Measurements from ENCODE around the gene KRTAP5-10. TPM values are rescaled to one million over a fixed set of nuclear protein-coding genes. Genes with fewer than 3 reads are reported as not detected.

Gene KRTAP5-10
- total and polyA plus RNA-seq, 7 experiments from 2014 or later: not detected

DNA sequence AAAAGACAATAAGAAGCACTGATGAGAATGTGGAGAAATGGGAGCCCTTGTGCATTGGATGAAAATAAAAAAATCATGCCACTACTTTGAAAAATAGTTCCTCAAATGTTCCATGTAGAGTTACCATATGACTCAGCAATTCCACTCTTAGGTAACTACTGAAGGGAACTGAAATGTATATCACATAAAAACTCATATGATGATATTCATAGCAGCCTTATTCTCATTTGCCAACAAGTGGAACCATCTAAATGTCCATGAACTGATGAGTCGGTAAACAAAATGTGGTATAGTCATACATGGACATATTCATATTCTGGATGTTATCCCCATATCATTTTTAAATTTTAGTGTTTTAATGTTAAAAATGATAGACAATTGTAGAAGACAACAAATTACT lies 13.7 kb upstream of the KRTAP5-10 start:
- Mint-ChIP-seq H3K27ac (no peak overlapping the region), H3K4me3 (no peak overlapping the region), H3K4me1 (no peaks in the 10 kb centered on the region), H3K36me3 (no peaks in the 10 kb centered on the region), H3K27me3 (peaks cover 10 to 29% (median 25%) of the 10 kb centered on the region in 5 donors), H3K9me3 (peaks cover 0 to 5% (median 0%) of the 10 kb centered on the region in 11 donors)
- Histone ChIP-seq H3K4me1 (ENCODE audit: control insufficient read depth in 2 of 2, insufficient read depth in 2 of 2, low read length in 2 of 2) (no peaks in the 10 kb centered on the region), H3K27me3 (ENCODE audit: control insufficient read depth in 2 of 2, insufficient read depth in 2 of 2, low read length in 2 of 2) (no peaks in the 10 kb centered on the region), H3K9me3 (ENCODE audit: control insufficient read depth in 2 of 3, low read length in 3 of 3) (no peaks in the 10 kb centered on the region), H3K36me3 (ENCODE audit: control insufficient read depth in 2 of 3, insufficient read depth in 3 of 3, low read length in 3 of 3) (no peaks in the 10 kb centered on the region), H3K4me3 (ENCODE audit: low read length) (no peak overlapping the region), H3K27ac (ENCODE audit: low read depth, low read length) (no peak overlapping the region)
- ChIA-PET POLR2A (no interaction called here), CTCF (no interaction called here)
- intact Hi-C loops (cut with micrococcal nuclease): no loop called here
- ATAC-seq (no peak), DNase-seq (no peak)

- H3K27me3 ChIP-seq (ENCODE audit: control insufficient read depth in 2 of 2, insufficient read depth in 2 of 2, low read length in 2 of 2): no peaks in the 10 kb centered on the region
- ATAC-seq: no peak
- no peaks in the 10 kb centered on the region for H3K9me3 ChIP-seq (ENCODE audit: control insufficient read depth in 2 of 3, low read length in 3 of 3)
- Mint-ChIP-seq H3K4me1 (no peaks in the 10 kb centered on the region), H3K27me3 (peaks cover 12 to 22% (median 15%) of the 10 kb centered on the region in 5 donors), H3K4me3 (no peak overlapping the region), H3K36me3 (no peaks in the 10 kb centered on the region), H3K9me3 (peaks cover 0 to 2% (median 0%) of the 10 kb centered on the region in 11 donors), H3K27ac (no peak overlapping the region)
- intact Hi-C loops (cut with micrococcal nuclease): no loop called here
- H3K36me3 ChIP-seq (ENCODE audit: control insufficient read depth in 2 of 3, insufficient read depth in 3 of 3, low read length in 3 of 3): no peaks in the 10 kb centered on the region
- H3K4me1 ChIP-seq (ENCODE audit: control insufficient read depth in 2 of 2, insufficient read depth in 2 of 2, low read length in 2 of 2): no peaks in the 10 kb centered on the region
- POLR2A ChIA-PET: no interaction called here
- CTCF ChIA-PET: no interaction called here
- no peak overlapping the region for H3K4me3 ChIP-seq (ENCODE audit: low read length)
- DNase-seq: no peak
- no peak overlapping the region for H3K27ac ChIP-seq (ENCODE audit: low read depth, low read length)
Observed at GRCh38 chr11:71554996-71555395, 10.4 kb upstream of the KRTAP5-10 start.

DNA sequence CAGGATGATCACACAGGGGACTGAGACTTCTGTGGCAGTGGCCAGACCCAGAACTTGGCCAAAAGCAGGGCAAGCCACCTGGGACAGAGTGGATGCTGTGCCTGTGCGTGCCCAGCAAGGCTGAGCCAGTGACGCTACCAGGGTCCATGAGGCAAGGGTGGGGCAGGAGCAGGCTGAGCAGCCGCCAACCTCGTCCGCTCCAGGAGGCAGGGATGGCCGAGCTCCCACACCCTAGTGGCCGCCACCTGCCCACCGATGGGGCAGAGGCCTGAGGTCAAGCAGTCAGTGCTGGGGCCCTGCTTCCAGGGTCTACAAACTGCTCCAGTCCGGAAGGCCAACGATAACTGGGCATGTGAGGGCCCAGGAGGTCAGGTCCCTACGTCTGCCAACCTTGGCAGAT lies 9.9 kb upstream of the KRTAP5-10 start:
- Histone ChIP-seq H3K36me3 (ENCODE audit: control insufficient read depth in 2 of 3, insufficient read depth in 3 of 3, low read length in 3 of 3) (no peaks in the 10 kb centered on the region), H3K27ac (ENCODE audit: low read depth, low read length) (no peak overlapping the region), H3K4me3 (ENCODE audit: low read length) (no peak overlapping the region), H3K4me1 (ENCODE audit: control insufficient read depth in 2 of 2, insufficient read depth in 2 of 2, low read length in 2 of 2) (no peaks in the 10 kb centered on the region), H3K9me3 (ENCODE audit: control insufficient read depth in 2 of 3, low read length in 3 of 3) (no peaks in the 10 kb centered on the region), H3K27me3 (ENCODE audit: control insufficient read depth in 2 of 2, insufficient read depth in 2 of 2, low read length in 2 of 2) (no peaks in the 10 kb centered on the region)
- ChIA-PET CTCF (no interaction called here), POLR2A (no interaction called here)
- DNase-seq (no peak), ATAC-seq (no peak)
- no peak overlapping the region for H3K4me3 Mint-ChIP-seq
- H3K36me3 Mint-ChIP-seq: no peaks in the 10 kb centered on the region
- H3K4me1 Mint-ChIP-seq: no peaks in the 10 kb centered on the region
- peaks cover 0 to 2% (median 0%) of the 10 kb centered on the region in 11 donors for H3K9me3 Mint-ChIP-seq
- no peak overlapping the region for H3K27ac Mint-ChIP-seq
- intact Hi-C loops (cut with micrococcal nuclease): no loop called here
- peaks cover 8 to 19% (median 15%) of the 10 kb centered on the region in 5 donors for H3K27me3 Mint-ChIP-seq

- Mint-ChIP-seq H3K4me1 (no peaks in the 10 kb centered on the region), H3K27ac (no peak overlapping the region), H3K9me3 (peaks cover 0 to 2% (median 0%) of the 10 kb centered on the region in 11 donors), H3K27me3 (peaks cover 10 to 19% (median 18%) of the 10 kb centered on the region in 5 donors), H3K4me3 (no peak overlapping the region), H3K36me3 (no peaks in the 10 kb centered on the region)
- no peaks in the 10 kb centered on the region for H3K9me3 ChIP-seq (ENCODE audit: control insufficient read depth in 2 of 3, low read length in 3 of 3)
- H3K27ac ChIP-seq (ENCODE audit: low read depth, low read length): no peak overlapping the region
- no peaks in the 10 kb centered on the region for H3K4me1 ChIP-seq (ENCODE audit: control insufficient read depth in 2 of 2, insufficient read depth in 2 of 2, low read length in 2 of 2)
- no peak for DNase-seq
- no peak overlapping the region for H3K4me3 ChIP-seq (ENCODE audit: low read length)
- no peaks in the 10 kb centered on the region for H3K36me3 ChIP-seq (ENCODE audit: control insufficient read depth in 2 of 3, insufficient read depth in 3 of 3, low read length in 3 of 3)
- ATAC-seq: no peak
- intact Hi-C loops (cut with micrococcal nuclease): no loop called here
- CTCF ChIA-PET: no interaction called here
- no peaks in the 10 kb centered on the region for H3K27me3 ChIP-seq (ENCODE audit: control insufficient read depth in 2 of 2, insufficient read depth in 2 of 2, low read length in 2 of 2)
- POLR2A ChIA-PET: no interaction called here
Observed at GRCh38 chr11:71556018-71556417, 9.3 kb upstream of the KRTAP5-10 start.

DNA sequence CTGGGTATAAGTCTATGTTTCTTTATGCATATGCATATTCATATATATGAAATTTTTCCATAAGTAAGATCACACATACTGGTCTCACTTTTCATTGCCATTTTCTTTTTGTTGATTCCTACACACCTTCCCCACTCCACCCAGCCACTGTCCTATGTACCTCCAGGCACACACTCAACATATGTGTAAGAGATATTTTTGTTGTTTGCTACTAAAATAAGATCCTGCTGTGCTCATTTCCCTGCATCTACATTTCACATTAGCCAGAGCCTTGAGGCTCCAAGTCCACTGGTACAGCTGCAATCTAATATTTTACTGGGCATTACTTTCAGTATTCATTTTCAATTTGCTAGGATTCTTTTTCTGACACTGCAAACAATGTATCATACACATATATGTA lies 8.1 kb upstream of the KRTAP5-10 start:
- H3K27me3 Mint-ChIP-seq: peaks cover 17 to 27% (median 21%) of the 10 kb centered on the region in 5 donors
- intact Hi-C loops (cut with micrococcal nuclease): no loop called here

GRCh38 chr11:71558996-71559395 lies 6.4 kb upstream of the KRTAP5-10 start:
- ATAC-seq: no peak
- H3K27ac ChIP-seq (ENCODE audit: low read depth, low read length): no peak overlapping the region
- no peaks in the 10 kb centered on the region for H3K36me3 ChIP-seq (ENCODE audit: control insufficient read depth in 2 of 3, insufficient read depth in 3 of 3, low read length in 3 of 3)
- Mint-ChIP-seq H3K36me3 (no peaks in the 10 kb centered on the region), H3K4me3 (no peak overlapping the region), H3K9me3 (peaks cover 0 to 7% (median 0%) of the 10 kb centered on the region in 11 donors), H3K27me3 (peaks cover 29 to 41% (median 33%) of the 10 kb centered on the region in 5 donors), H3K4me1 (peaks cover 0 to 2% (median 0%) of the 10 kb centered on the region in 7 donors), H3K27ac (no peak overlapping the region)
- no peak for DNase-seq
- no peaks in the 10 kb centered on the region for H3K27me3 ChIP-seq (ENCODE audit: control insufficient read depth in 2 of 2, insufficient read depth in 2 of 2, low read length in 2 of 2)
- CTCF ChIA-PET: no interaction called here
- intact Hi-C loops (cut with micrococcal nuclease): no loop called here
- H3K9me3 ChIP-seq (ENCODE audit: control insufficient read depth in 2 of 3, low read length in 3 of 3): no peaks in the 10 kb centered on the region
- no peak overlapping the region for H3K4me3 ChIP-seq (ENCODE audit: low read length)
- POLR2A ChIA-PET: no interaction called here
- H3K4me1 ChIP-seq (ENCODE audit: control insufficient read depth in 2 of 2, insufficient read depth in 2 of 2, low read length in 2 of 2): no peaks in the 10 kb centered on the region

More for the DNA sequence above, 8.1 kb upstream of the KRTAP5-10 start:
- H3K9me3 ChIP-seq (ENCODE audit: control insufficient read depth in 2 of 3, low read length in 3 of 3): no peaks in the 10 kb centered on the region
- H3K4me3 Mint-ChIP-seq: no peak overlapping the region
- no peaks in the 10 kb centered on the region for H3K4me1 ChIP-seq (ENCODE audit: control insufficient read depth in 2 of 2, insufficient read depth in 2 of 2, low read length in 2 of 2)
- H3K4me1 Mint-ChIP-seq: no peaks in the 10 kb centered on the region
- H3K9me3 Mint-ChIP-seq: peaks cover 0 to 7% (median 0%) of the 10 kb centered on the region in 11 donors
- no peaks in the 10 kb centered on the region for H3K27me3 ChIP-seq (ENCODE audit: control insufficient read depth in 2 of 2, insufficient read depth in 2 of 2, low read length in 2 of 2)
- H3K36me3 Mint-ChIP-seq: no peaks in the 10 kb centered on the region
- H3K4me3 ChIP-seq (ENCODE audit: low read length): no peak overlapping the region
- no peak overlapping the region for H3K27ac Mint-ChIP-seq
- DNase-seq (no peak), ATAC-seq (no peak)
- ChIA-PET CTCF (no interaction called here), POLR2A (no interaction called here)
- no peak overlapping the region for H3K27ac ChIP-seq (ENCODE audit: low read depth, low read length)
- H3K36me3 ChIP-seq (ENCODE audit: control insufficient read depth in 2 of 3, insufficient read depth in 3 of 3, low read length in 3 of 3): no peaks in the 10 kb centered on the region

DNA sequence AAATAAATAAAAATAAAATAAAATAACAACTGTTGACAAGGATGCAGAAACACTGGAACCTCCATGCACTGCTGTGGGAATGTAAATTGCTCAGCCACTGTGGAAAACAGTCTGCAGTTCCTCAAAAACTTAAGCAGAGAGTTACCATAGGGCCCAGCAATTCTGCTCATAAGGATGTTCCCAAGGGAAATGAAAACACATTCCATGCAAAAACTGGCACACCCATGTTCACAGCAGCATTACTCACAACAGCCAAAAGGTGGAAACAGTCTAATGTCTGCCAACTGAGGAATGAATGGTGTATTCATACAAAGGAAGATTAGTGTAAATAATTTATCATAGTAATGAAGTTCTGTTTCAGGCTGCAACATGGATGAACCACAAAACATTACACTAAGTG lies 3.2 kb upstream of the KRTAP5-10 start:
- no peak for ATAC-seq
- Histone ChIP-seq H3K4me1 (ENCODE audit: control insufficient read depth in 2 of 2, insufficient read depth in 2 of 2, low read length in 2 of 2) (no peaks in the 10 kb centered on the region), H3K4me3 (ENCODE audit: low read length) (no peak overlapping the region), H3K9me3 (ENCODE audit: control insufficient read depth in 2 of 3, low read length in 3 of 3) (no peaks in the 10 kb centered on the region), H3K27ac (ENCODE audit: low read depth, low read length) (no peak overlapping the region), H3K36me3 (ENCODE audit: control insufficient read depth in 2 of 3, insufficient read depth in 3 of 3, low read length in 3 of 3) (no peaks in the 10 kb centered on the region), H3K27me3 (ENCODE audit: control insufficient read depth in 2 of 2, insufficient read depth in 2 of 2, low read length in 2 of 2) (no peaks in the 10 kb centered on the region)
- peaks cover 0 to 7% (median 0%) of the 10 kb centered on the region in 11 donors for H3K9me3 Mint-ChIP-seq
- DNase-seq: no peak
- intact Hi-C loops (cut with micrococcal nuclease): no loop called here
- peaks cover 40 to 53% (median 46%) of the 10 kb centered on the region in 5 donors for H3K27me3 Mint-ChIP-seq
- ChIA-PET CTCF (no interaction called here), POLR2A (no interaction called here)
- H3K27ac Mint-ChIP-seq: no peak overlapping the region
- H3K4me3 Mint-ChIP-seq: no peak overlapping the region
- no peaks in the 10 kb centered on the region for H3K36me3 Mint-ChIP-seq
- H3K4me1 Mint-ChIP-seq: peaks cover 0 to 2% (median 0%) of the 10 kb centered on the region in 7 donors

Measured in naive thymus-derived CD4-positive, alpha-beta T cell (primary cell).